HEK293 (cell line): ENCODE measurements around the gene CKS1B.

Experiments used
- CTCF ChIP-seq: fragments of 450-650 bp; formaldehyde crosslinking; IDR thresholded peaks from 2 replicates; pipeline ENCODE4 v1.5.1; 2016; ENCODE audit warnings: missing biosample characterization, missing genetic modification characterization
- SCRT1 ChIP-seq: fragments of 450-650 bp; formaldehyde crosslinking; IDR thresholded peaks from 2 replicates; pipeline ENCODE4 v1.5.1; 2016; ENCODE audit warnings: missing biosample characterization, missing genetic modification characterization, borderline replicate concordance
- ZNF174 ChIP-seq: fragments of 450-650 bp; formaldehyde crosslinking; IDR thresholded peaks from 2 replicates; pipeline ENCODE4 v1.5.0; 2017; ENCODE audit warnings: missing biosample characterization, mild to moderate bottlenecking, missing genetic modification characterization
- ZNF175 ChIP-seq: fragments of 450-650 bp; formaldehyde crosslinking; IDR thresholded peaks from 2 replicates; pipeline ENCODE4 v1.5.1; 2016; ENCODE audit warnings: missing biosample characterization, missing genetic modification characterization
- ZNF274 ChIP-seq, 2 experiments: fragments of 200-500 bp in 1 of 2; fragments of 450-650 bp in 1 of 2; sonication (Bioruptor generic) in 1 of 2; formaldehyde crosslinking in 1 of 2; IDR thresholded peaks; 2 replicates each; pipeline versions ENCODE4 v1.5.1 to v1.6.1; 2014 to 2016; ENCODE audit warnings: borderline replicate concordance in 1 of 2, inconsistent platforms in 1 of 2, low read length in 1 of 2, missing biosample characterization in 1 of 2, missing genetic modification characterization in 1 of 2
- ZNF292 ChIP-seq: fragments of 450-650 bp; formaldehyde crosslinking; IDR thresholded peaks from 2 replicates; pipeline ENCODE4 v1.5.1; 2016; ENCODE audit warnings: low read depth, missing biosample characterization, missing genetic modification characterization, borderline replicate concordance
- ZNF354C ChIP-seq: fragments of 450-650 bp; formaldehyde crosslinking; IDR thresholded peaks from 2 replicates; pipeline ENCODE4 v1.5.1; 2016; ENCODE audit warnings: missing biosample characterization, missing genetic modification characterization, low read depth, borderline replicate concordance
- ZNF488 ChIP-seq: fragments of 450-650 bp; formaldehyde crosslinking; IDR thresholded peaks from 2 replicates; pipeline ENCODE4 v1.5.1; 2016; ENCODE audit warnings: missing biosample characterization, missing genetic modification characterization
- ZNF514 ChIP-seq: fragments of 450-650 bp; formaldehyde crosslinking; IDR thresholded peaks from 2 replicates; pipeline ENCODE4 v1.5.1; 2016; ENCODE audit warnings: missing biosample characterization, missing genetic modification characterization
- ZNF580 ChIP-seq: fragments of 450-650 bp; formaldehyde crosslinking; IDR thresholded peaks from 2 replicates; pipeline ENCODE4 v1.5.1; 2016; ENCODE audit warnings: missing biosample characterization, missing genetic modification characterization
- ZNF768 ChIP-seq: fragments of 450-650 bp; formaldehyde crosslinking; IDR thresholded peaks from 2 replicates; pipeline ENCODE4 v1.5.1; 2018; ENCODE audit warnings: missing biosample characterization, mild to moderate bottlenecking, missing genetic modification characterization
- ZXDB ChIP-seq: fragments of 450-650 bp; formaldehyde crosslinking; IDR thresholded peaks from 2 replicates; pipeline ENCODE4 v1.5.1; 2016; ENCODE audit warnings: missing biosample characterization, missing genetic modification characterization

- no peak for TF ChIP-seq ZNF354C (tag by site-specific recombination)
- no peak for TF ChIP-seq ZNF292 (tag by site-specific recombination)
- no peak for TF ChIP-seq CTCF (tag by site-specific recombination)
- no peak for TF ChIP-seq ZNF175
- no peak for TF ChIP-seq ZNF514 (tag by site-specific recombination)
- no peak for TF ChIP-seq ZNF768 (tag by site-specific recombination)
- TF ChIP-seq ZXDB (tag by site-specific recombination), result no peak
- TF ChIP-seq ZNF174 (tag by site-specific recombination), result no peak
- TF ChIP-seq ZNF488 (tag by site-specific recombination), result no peak
- no peak for TF ChIP-seq ZNF580
- no peak for TF ChIP-seq ZNF274 (IDR thresholded peaks at IDR 0.05; ENCODE audit: low read length)
- no peak for TF ChIP-seq ZNF274 (tag by site-specific recombination; IDR thresholded peaks at IDR 0.05; ENCODE audit: borderline replicate concordance)
- no peak for TF ChIP-seq SCRT1 (tag by site-specific recombination)
These were observed 44.3 kb downstream of the CKS1B start for GRCh38 chr1:155018617-155019348.
